ENCODE measurements around the gene MICU1.

GRCh38 chr10:72319416-72320254 lies 306.2 kb downstream of the MICU1 start:
- no peak for TF ChIP-seq CREB1 (CRISPR knock-in tag; IDR thresholded peaks at IDR 0.05)
- TF ChIP-seq CREM (CRISPR knock-in tag; IDR thresholded peaks at IDR 0.05) = no peak
- TF ChIP-seq CTCF (IDR thresholded peaks at IDR 0.05) = no peak
- TF ChIP-seq ARID4B (CRISPR knock-in tag; IDR thresholded peaks at IDR 0.05; ENCODE audit: borderline replicate concordance) = no peak
- no peak for TF ChIP-seq ZNF232 (CRISPR knock-in tag; IDR thresholded peaks at IDR 0.05)
- no peak for TF ChIP-seq KAT7 (CRISPR knock-in tag; IDR thresholded peaks at IDR 0.05; ENCODE audit: borderline replicate concordance)
- no peak for TF ChIP-seq PREB (CRISPR knock-in tag; IDR thresholded peaks at IDR 0.05; ENCODE audit: borderline replicate concordance)
